NT2/D1 (cell line): ENCODE data around the gene PDE6A.

Experiments used
- SUZ12 ChIP-seq: IDR thresholded peaks from 2 replicates; pipeline ENCODE4 v1.6.1; 2011; ENCODE audit not compliant: insufficient read length, insufficient read depth; ENCODE audit errors: extremely low read depth
- ZNF274 ChIP-seq: IDR thresholded peaks from 2 replicates; pipeline ENCODE4 v1.6.1; 2011; ENCODE audit warnings: mild to moderate bottlenecking, low read depth, low read length

GRCh38 chr5:149871471-149871870 lies 73.1 kb downstream of the PDE6A start:
- TF ChIP-seq SUZ12 (no peak), ZNF274 (no peak)
